Mucosa of rectum (tissue), 2 donors: ENCODE data around the gene CAPN12.
A peak's percentile ranks its signal among the peaks of the same experiment; 100 is the strongest.

Source experiments
- H3K27ac ChIP-seq, 2 donors: one replicate each; pipeline ENCODE4 v1.7.0; 2013; ENCODE audit warnings: inconsistent platforms in 2 of 2, low read depth in 2 of 2, low read length in 2 of 2
- H3K27me3 ChIP-seq, 2 donors: one replicate each; pipeline ENCODE4 v1.7.0; 2013; ENCODE audit warnings: low read length in 2 of 2; ENCODE audit not compliant: control insufficient read depth in 2 of 2, insufficient read depth in 2 of 2
- H3K36me3 ChIP-seq, 2 donors: one replicate each; pipeline ENCODE4 v1.7.0; 2013; ENCODE audit warnings: low read length in 2 of 2; ENCODE audit not compliant: control insufficient read depth in 2 of 2, insufficient read depth in 2 of 2
- H3K4me1 ChIP-seq, 2 donors: one replicate each; pipeline ENCODE4 v1.7.0; 2013; ENCODE audit warnings: low read length in 2 of 2, mild to moderate bottlenecking in 1 of 2; ENCODE audit not compliant: control insufficient read depth in 2 of 2, insufficient read depth in 2 of 2
- H3K4me3 ChIP-seq, 2 donors: one replicate each; pipeline ENCODE4 v1.7.0; 2013; ENCODE audit warnings: low read length in 2 of 2
- H3K9ac ChIP-seq, 2 donors: one replicate each; pipeline ENCODE4 v1.7.0; 2013; ENCODE audit warnings: low read length in 2 of 2, low read depth in 1 of 2, mild to moderate bottlenecking in 1 of 2
- H3K9me3 ChIP-seq, 2 donors: one replicate each; pipeline ENCODE4 v1.7.0; 2013; ENCODE audit warnings: low read length in 2 of 2; ENCODE audit not compliant: control insufficient read depth in 2 of 2
- donor health status: healthy.
- donor health status: Normal muscosa, but diverticular disease.

CAPN12 gene

GRCh38 chr19:38697197-38697596, 47.1 kb downstream of the CAPN12 start:
- peak overlapping the region in 1 of 2 donors; percentile 41 for H3K27ac ChIP-seq
- peaks cover 64 to 75% of the 10 kb centered on the region in 2 donors for H3K4me1 ChIP-seq
- no peak overlapping the region for H3K9ac ChIP-seq

DNA sequence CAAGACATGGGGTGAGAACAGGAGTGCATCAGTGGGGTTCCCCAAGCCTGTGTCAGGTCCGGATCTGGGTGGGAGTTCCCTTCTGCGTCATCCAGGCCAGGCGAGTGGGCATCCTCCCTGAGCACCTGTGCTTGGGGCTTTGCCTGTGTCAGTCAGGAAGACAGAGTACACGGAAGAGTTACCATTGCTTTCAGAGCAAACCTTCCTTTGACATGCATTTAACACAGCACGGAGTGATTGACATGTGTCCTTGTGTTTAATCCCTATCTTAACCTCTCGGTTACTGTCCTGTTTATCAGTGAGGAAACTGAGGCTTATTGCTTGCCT, 47.6 kb downstream of the CAPN12 start:
- Histone ChIP-seq H3K36me3 (peaks cover 29 to 44% of the 10 kb centered on the region in 2 donors), H3K27ac (peak overlapping the region in 1 of 2 donors; percentile 32), H3K9ac (no peak overlapping the region), H3K4me1 (peaks cover 68 to 76% of the 10 kb centered on the region in 2 donors), H3K9me3 (no peaks in the 10 kb centered on the region), H3K27me3 (no peaks in the 10 kb centered on the region), H3K4me3 (no peak overlapping the region)

More at GRCh38 chr19:38697197-38697596, 47.1 kb downstream of the CAPN12 start:
- H3K36me3 ChIP-seq = peaks cover 34 to 48% of the 10 kb centered on the region in 2 donors
- H3K4me3 ChIP-seq = no peak overlapping the region
- no peaks in the 10 kb centered on the region for H3K27me3 ChIP-seq
- H3K9me3 ChIP-seq = no peaks in the 10 kb centered on the region

- H3K36me3 ChIP-seq = peaks cover 23 to 39% of the 10 kb centered on the region in 2 donors
- no peak overlapping the region for H3K4me3 ChIP-seq
- no peaks in the 10 kb centered on the region for H3K27me3 ChIP-seq
- H3K9ac ChIP-seq = no peak overlapping the region
- H3K4me1 ChIP-seq = peaks cover 64 to 71% of the 10 kb centered on the region in 2 donors
- no peaks in the 10 kb centered on the region for H3K9me3 ChIP-seq
- peak overlapping the region; percentile 32 to 71 for H3K27ac ChIP-seq
Observed at GRCh38 chr19:38695832-38696728, 48.2 kb downstream of the CAPN12 start.

- H3K4me3 ChIP-seq = no peak overlapping the region
Observed at GRCh38 chr19:38695317-38695683, 49.0 kb downstream of the CAPN12 start.

DNA sequence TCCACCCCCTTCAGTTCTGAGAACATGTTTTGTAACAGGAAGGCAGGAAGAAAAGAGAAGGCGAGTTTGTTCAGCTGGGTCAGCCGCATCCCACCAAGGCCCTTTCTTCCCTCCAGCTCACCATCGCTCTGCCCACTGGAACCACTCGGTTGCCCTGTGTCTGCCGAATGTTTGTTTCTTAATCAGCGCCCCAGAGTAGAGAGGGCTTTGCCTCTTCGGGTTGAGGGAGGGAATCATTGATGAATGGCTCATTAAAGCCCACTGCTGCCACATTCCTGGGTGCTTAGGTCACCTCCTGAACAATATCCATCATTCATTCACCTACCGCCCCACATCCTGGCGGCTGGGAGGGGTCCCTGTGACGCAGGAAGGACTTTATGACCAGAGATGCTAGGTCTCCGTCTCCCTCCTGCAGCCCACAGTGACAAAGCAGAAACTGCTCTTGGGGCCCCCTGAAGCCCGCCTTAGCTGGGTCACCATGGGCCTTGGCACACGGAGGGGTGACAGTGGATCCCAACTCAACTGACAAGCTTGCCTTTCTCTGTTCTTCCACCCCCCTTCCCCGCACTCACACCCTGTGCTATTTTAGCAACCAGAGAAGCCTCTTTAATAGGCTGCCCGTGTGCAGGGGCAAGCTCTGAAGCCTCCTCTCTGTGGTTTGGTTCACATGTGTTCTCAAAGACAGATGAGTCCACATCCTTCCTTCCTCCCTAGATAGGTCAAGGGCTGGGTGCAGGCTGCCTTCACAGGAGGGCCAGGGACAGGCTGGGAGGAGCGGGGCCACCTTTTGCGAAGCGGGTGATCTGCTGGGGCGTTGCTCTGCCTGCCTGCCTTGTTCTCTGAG, 50.7 kb downstream of the CAPN12 start:
- Histone ChIP-seq H3K9ac (peak overlapping the region; percentile 13 to 49), H3K27ac (peak overlapping the region; percentile 63 to 77), H3K4me1 (peaks cover 53 to 56% of the 10 kb centered on the region in 2 donors), H3K36me3 (peaks cover 12 to 33% of the 10 kb centered on the region in 2 donors), H3K27me3 (no peaks in the 10 kb centered on the region), H3K9me3 (no peaks in the 10 kb centered on the region), H3K4me3 (no peak overlapping the region)

More at GRCh38 chr19:38695317-38695683, 49.0 kb downstream of the CAPN12 start:
- Histone ChIP-seq H3K27me3 (no peaks in the 10 kb centered on the region), H3K36me3 (peaks cover 16 to 31% of the 10 kb centered on the region in 2 donors), H3K9me3 (no peaks in the 10 kb centered on the region), H3K4me1 (peaks cover 56 to 63% of the 10 kb centered on the region in 2 donors), H3K27ac (peak overlapping the region; percentile 71 to 77), H3K9ac (no peak overlapping the region)

GRCh38 chr19:38692458-38693379, 51.6 kb downstream of the CAPN12 start:
- Histone ChIP-seq H3K9ac (peak overlapping the region; percentile 10 to 49), H3K27ac (peak overlapping the region; percentile 63 to 77), H3K4me1 (peaks cover 47 to 60% of the 10 kb centered on the region in 2 donors), H3K36me3 (peaks cover 12 to 27% of the 10 kb centered on the region in 2 donors), H3K9me3 (no peaks in the 10 kb centered on the region), H3K4me3 (no peak overlapping the region), H3K27me3 (no peaks in the 10 kb centered on the region)

- Histone ChIP-seq H3K4me3 (no peak overlapping the region), H3K9me3 (no peaks in the 10 kb centered on the region), H3K27me3 (no peaks in the 10 kb centered on the region), H3K9ac (peak overlapping the region in 1 of 2 donors; percentile 10), H3K4me1 (peaks cover 40 to 57% of the 10 kb centered on the region in 2 donors), H3K27ac (peak overlapping the region; percentile 63 to 77), H3K36me3 (peaks cover 12 to 20% of the 10 kb centered on the region in 2 donors)
Observed at GRCh38 chr19:38691938-38692457, 52.3 kb downstream of the CAPN12 start.

- Histone ChIP-seq H3K27ac (peak overlapping the region; percentile 16 to 77), H3K9me3 (no peaks in the 10 kb centered on the region), H3K4me3 (no peak overlapping the region), H3K9ac (no peak overlapping the region), H3K4me1 (peaks cover 39 to 56% of the 10 kb centered on the region in 2 donors), H3K27me3 (no peaks in the 10 kb centered on the region), H3K36me3 (peaks cover 4 to 13% of the 10 kb centered on the region in 2 donors)
Observed at GRCh38 chr19:38690832-38691231, 53.4 kb downstream of the CAPN12 start.

- Histone ChIP-seq H3K27ac (peak overlapping the region; percentile 16 to 26), H3K27me3 (no peaks in the 10 kb centered on the region), H3K4me1 (peaks cover 40 to 56% of the 10 kb centered on the region in 2 donors), H3K9me3 (no peaks in the 10 kb centered on the region), H3K9ac (no peak overlapping the region), H3K4me3 (no peak overlapping the region), H3K36me3 (peaks cover 2 to 14% of the 10 kb centered on the region in 2 donors)
Observed at GRCh38 chr19:38690146-38690545, 54.1 kb downstream of the CAPN12 start.
